NCI-H2171 treated with DMSO at 0.1 percent for 48 hours (cell line): ENCODE results near the gene CLDN12.
"Not testable (repeated sequence)": the region's sequence is repeated elsewhere in the genome, so short reads cannot be mapped to it uniquely, and the experiment has no call there.

Experiments
- DNase-seq: peaks from one replicate; lab custom pipeline; 2025; lab: John Stamatoyannopoulos, UW

CLDN12 gene

DNA sequence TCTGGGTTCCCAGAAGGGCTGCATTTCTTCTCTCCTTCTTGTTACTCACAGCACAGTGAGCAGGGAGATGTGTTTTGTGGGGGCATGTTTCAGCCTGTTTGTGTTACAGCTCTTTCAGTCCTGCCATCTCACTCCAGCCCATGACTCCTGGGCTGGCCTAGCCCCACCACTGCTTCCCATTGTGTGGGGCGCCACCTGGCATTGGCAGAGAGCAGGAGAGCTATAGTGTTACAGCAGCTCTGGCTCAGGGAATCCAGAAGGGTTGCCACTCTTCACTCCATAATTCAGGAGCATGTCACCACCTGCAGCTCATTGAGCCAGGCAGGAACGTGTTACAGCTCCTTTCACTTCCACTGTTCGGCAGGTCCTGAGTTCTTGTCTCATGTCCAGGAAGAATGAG is 30.0 kb downstream of the CLDN12 start:
- peak; percentile 66 for DNase-seq

DNA sequence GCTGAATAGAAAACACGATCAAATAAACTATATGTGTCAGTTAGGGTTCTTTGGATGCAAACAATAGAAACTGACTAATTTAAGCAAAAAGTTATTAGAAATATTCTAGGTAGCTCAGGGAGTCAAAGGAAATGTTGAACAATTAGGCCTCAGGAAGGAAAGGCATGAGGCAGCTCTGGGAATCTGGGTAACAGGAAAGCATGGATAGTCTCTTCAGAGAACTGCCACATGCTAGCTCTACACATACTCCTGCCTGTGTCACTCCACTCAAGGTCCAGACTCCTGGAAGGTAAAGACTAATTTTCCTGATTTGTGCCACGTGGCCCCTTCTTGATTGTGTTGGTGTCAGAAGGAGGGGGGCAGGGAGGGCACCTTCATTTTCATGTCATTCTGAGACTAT is 42.4 kb downstream of the CLDN12 start:
- DNase-seq: no peak

DNA sequence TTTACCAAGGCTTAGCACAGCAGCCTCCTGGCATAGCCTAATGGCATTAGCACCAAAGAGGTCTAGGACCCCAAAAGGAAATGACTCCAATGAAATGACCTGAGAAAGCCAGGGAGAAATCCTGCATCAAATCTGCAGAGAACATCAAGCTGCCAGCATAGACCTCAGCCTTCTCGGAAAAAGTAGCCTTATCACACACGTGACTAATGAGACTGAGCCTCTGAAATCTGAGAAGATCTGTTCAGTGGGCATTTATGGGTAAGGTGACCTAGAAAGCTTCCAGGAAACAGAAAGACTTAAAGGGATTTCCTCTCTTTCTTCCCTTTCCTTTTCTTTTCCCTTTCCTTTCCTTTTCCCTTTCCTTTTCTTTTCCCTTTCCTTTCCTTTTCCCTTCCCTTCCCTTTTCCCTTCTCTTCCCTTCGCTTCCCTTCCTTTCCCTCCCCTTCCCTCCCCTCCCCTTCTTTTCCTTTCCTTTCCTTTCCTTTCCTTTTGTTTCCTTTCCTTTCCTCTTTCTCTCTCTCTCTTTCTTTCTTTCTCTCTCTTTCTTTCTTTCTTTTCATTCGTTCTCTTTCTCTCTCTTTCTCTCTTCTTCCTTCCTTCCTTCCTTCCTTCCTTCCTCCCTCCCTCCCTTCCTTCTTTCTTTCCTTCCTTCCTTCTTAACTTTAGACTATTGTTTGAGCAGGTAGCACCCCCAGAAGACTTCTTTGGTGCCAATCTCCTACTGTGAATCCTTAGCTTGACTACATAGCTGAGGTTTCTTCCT is 43.1 kb downstream of the CLDN12 start:
- DNase-seq: no peak

DNA sequence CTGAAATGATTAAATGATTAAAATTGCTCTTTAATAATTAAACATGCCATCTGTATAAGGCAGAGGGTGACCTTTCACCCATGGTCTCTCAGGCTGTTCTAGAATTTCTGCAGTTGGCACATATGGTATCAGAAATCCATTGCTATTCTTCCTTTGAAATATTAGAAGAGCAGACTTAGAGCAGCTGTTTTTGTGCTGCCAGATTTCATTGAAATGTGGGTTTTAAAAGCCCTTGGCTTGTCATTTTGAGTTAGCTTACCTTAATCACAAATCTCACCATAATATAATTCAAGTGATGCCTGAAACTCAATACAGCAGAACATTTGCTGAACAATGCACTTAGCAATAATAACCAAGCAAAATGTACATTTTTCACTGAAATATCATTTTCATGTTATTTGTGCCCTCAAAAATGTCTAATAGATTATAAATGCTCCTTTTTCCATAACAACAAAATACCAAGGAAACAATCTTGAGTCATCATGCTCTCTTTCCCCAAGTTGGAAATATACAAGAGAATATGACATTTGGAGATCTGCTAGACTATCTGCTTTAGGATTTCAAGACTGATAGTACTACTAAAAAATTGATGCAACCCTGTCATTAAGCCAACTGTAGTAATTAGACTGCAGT is 50.1 kb downstream of the CLDN12 start:
- peak; percentile 90 for DNase-seq

DNA sequence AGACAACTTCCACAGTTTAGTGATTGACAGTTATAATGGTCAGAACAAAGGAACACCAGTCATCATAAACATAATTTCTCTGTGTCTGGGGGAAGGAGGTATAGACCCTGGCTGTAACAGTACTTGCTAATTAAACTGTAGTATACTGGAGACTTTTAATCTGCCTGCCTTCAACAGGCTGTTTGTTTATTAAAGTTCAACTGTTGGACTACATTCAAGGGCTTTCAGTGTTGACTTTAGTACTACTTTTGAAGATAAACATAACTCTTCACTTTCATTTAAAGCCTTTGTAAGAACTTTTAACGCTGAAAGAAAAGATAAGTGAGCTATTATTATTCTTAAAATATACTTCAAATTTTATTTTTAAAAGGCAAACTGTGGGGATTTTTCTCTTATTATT is 50.7 kb downstream of the CLDN12 start:
- no peak for DNase-seq

DNA sequence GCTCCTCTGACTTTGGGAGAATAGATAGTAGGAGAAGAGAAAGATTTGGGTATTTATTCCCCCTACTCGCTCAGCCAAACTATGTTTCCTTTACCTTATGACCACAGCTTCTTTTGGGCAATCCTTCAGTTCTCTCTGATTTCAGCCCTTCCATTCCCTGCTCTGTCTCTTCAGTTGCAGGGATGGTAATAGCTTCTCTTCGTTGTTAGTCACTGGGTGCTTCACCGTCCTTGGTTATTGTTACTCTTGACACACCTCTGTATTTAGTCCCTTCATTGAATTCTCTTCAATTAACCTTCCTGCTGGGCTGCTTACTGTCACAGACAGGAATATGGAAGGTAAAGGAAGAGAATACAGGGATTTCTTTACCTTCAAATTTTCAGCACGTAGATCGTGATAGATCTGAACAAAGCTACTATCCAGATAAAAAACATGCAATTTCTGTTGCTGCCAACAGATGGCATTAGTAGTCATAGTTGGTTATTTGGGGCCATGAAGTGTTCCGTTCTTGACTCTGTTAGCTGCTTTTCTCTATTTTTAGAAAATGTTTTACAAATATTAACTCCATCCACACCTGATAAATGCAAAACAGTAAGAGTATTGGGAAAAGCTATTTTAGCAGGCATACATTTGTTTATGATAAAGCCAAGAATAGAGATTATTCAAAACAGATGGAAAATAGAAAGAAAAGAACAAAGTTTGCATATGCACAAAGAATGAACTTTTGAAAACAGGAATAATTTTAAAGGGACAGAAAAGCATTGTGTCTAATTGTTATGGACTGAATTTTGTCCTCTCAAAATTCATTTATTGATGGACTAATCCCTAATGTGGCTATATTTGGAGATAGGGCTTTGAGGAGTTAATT is 52.1 kb downstream of the CLDN12 start:
- peak; percentile 69 for DNase-seq

DNA sequence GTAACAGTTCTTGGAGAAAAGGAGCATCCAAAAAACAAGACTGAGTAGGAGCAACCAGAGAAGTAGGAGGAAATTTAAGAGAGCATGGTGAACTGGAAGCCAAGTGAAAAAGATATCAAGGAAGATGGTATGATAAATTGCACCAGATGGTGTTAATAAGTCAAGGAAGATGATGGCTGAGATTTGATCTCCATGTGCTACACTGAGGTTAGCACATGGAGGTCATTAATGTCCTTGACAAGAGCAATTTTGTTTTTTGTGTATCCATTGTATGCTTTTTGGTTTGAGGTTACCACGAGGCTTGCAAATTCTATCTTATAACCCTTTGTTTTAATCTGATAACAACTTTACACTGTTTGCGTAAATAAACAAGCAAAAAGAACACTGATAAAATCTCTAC is 54.8 kb downstream of the CLDN12 start:
- peak; percentile 55 for DNase-seq

DNA sequence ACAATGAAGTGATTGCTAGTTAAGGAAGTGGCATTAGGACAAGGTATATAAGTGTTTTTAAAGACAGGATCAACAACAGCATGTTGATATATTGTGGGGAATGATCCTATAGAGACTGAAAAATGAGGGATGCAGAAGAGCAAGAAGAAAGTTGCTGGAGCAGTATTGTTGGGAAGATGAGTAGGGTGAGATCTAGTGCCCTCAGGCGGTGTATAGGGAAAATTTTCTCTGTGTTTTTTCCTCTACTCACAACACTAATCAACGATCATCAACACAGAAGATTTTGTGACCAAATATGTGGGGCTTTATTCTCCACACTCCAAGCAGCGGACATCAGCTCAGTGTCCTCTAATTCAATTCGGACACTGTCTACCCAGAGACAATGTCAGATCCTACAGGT is 56.6 kb downstream of the CLDN12 start:
- DNase-seq: peak; percentile 7

DNA sequence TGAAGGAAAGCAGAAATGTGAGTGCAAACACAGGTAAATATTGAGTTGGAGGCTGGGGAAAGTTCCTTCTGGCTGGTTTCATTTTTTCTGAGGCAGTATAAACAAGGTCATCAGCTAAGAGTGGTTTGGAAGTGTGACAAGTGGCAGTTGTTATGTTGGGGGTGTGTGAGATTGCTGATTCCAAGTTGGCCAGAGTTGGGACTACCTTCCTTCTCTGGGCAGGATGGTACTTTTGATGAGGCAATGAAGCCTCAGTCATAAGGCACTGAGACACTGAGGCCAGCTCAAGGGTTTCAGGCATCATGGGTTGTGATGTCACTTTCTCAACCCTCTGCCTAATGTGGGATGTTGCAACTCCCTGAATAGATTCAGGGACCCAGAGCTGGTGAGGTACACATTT is 58.0 kb downstream of the CLDN12 start:
- no peak for DNase-seq

DNA sequence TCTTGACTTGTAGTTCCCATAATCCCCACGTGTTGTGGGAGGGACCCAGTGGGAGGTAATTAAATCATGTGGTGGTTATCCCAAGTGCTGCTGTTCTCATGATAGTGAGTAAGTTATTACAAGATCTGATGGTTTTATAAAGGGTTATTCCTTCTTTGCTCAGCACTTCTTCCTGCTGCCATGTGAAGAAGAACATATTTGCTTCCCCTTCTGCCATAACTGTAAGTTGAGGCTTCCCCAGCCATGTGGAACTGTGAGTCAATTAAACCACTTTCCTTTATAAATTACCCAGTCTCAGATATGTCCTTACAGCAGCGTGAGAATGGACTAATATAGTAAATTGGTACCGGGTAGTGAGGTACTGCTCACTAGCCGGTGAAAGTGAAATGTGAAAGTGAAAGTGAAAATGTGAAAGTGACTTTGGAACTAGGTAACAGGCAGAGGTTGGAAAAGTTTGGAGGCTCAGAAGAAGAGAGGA is 59.9 kb downstream of the CLDN12 start:
- not testable (repeated sequence) for DNase-seq
